IMR-90 (cell line): ENCODE measurements around the gene TRAP1. TPM values are rescaled to one million over a fixed set of nuclear protein-coding genes. Genes with fewer than 3 reads are reported as not detected.

Experiments used
- ATAC-seq: fragments of 200-7000 bp; cut with Tn5 transposase; 2 replicates; pipeline ENCODE4 v1.9.1; 2020; ENCODE audit warnings: low read depth, mild to moderate bottlenecking, moderate library complexity
- BruUV-seq: library from RNA; stranded (reverse); fragments of 400-500 nt; replicated peaks from 2 replicates; lab custom pipeline; 2021; lab: Mats Ljungman, UMichigan
- CTCF ChIA-PET: fragments of 300-600 bp; formaldehyde crosslinking; extraction: SDS; loops from one replicate; lab custom pipeline; 2021; ENCODE audit warnings: antibody characterized with exemption; lab: Yijun Ruan, JAX
- POLR2A ChIA-PET: fragments of 300-600 bp; sonication (Branson Sonifier 250); formaldehyde crosslinking; loops from one replicate; lab custom pipeline; 2022; ENCODE audit warnings: antibody characterized with exemption; ENCODE audit not compliant: unreplicated experiment; lab: Charles Lee
- DNase-seq: peaks from one replicate; pipeline ENCODE4 v3.0.0; 2013
- H2AFZ ChIP-seq: replicated peaks from 2 replicates; pipeline ENCODE3; 2013; ENCODE audit warnings: low read length, mild to moderate bottlenecking; ENCODE audit not compliant: poor library complexity
- H2AK5ac ChIP-seq: 2 replicates; pipeline ENCODE4 v1.6.1; 2013; ENCODE audit warnings: low read depth, low read length, inconsistent platforms
- H2AK9ac ChIP-seq: replicated peaks from 2 replicates; pipeline ENCODE3; 2013; ENCODE audit warnings: mild to moderate bottlenecking, low read depth, low read length, moderate library complexity; ENCODE audit not compliant: poor library complexity
- H2BK120ac ChIP-seq: 2 replicates; pipeline ENCODE4 v1.6.1; 2013; ENCODE audit warnings: low read depth, low read length, inconsistent platforms
- H2BK15ac ChIP-seq: 3 replicates; pipeline ENCODE4 v1.6.1; 2013; ENCODE audit warnings: low read depth, low read length, inconsistent platforms
- H2BK20ac ChIP-seq: 2 replicates; pipeline ENCODE4 v1.6.1; 2013; ENCODE audit warnings: low read depth, mild to moderate bottlenecking, inconsistent platforms, low read length, moderate library complexity
- H2BK5ac ChIP-seq: 2 replicates; pipeline ENCODE4 v1.6.1; 2013; ENCODE audit warnings: mild to moderate bottlenecking, low read depth, low read length, inconsistent platforms; ENCODE audit not compliant: poor library complexity, severe bottlenecking
- H3K14ac ChIP-seq: replicated peaks from 2 replicates; pipeline ENCODE4 v1.6.1; 2013; ENCODE audit warnings: low read depth, low read length, inconsistent platforms
- H3K18ac ChIP-seq: 2 replicates; pipeline ENCODE4 v1.6.1; 2013; ENCODE audit warnings: low read depth, low read length, control low read depth
- H3K23ac ChIP-seq: 2 replicates; pipeline ENCODE4 v1.6.1; 2013; ENCODE audit warnings: low read depth, low read length, inconsistent platforms
- H3K27ac ChIP-seq: 2 replicates; pipeline ENCODE4 v1.5.1; 2013; ENCODE audit warnings: mild to moderate bottlenecking, control low read depth, low read length; ENCODE audit not compliant: insufficient read depth
- H3K27me3 ChIP-seq: 2 replicates; pipeline ENCODE4 v1.6.1; 2013; ENCODE audit warnings: low read length; ENCODE audit not compliant: control insufficient read depth, insufficient read depth
- H3K36me3 ChIP-seq: 2 replicates; pipeline ENCODE4 v1.6.1; 2013; ENCODE audit warnings: low read length, mixed read lengths; ENCODE audit not compliant: control insufficient read depth, insufficient read depth
- H3K4ac ChIP-seq: 2 replicates; pipeline ENCODE4 v1.6.1; 2013; ENCODE audit warnings: low read depth, low read length, inconsistent platforms
- H3K4me1 ChIP-seq: 2 replicates; pipeline ENCODE4 v1.6.1; 2013; ENCODE audit warnings: low read length, mixed read lengths; ENCODE audit not compliant: control insufficient read depth, insufficient read depth
- H3K4me2 ChIP-seq: 2 replicates; pipeline ENCODE4 v1.6.1; 2013; ENCODE audit warnings: low read depth, mild to moderate bottlenecking, control low read depth, low read length, moderate library complexity
- H3K4me3 ChIP-seq: 2 replicates; pipeline ENCODE4 v1.5.1; 2013; ENCODE audit warnings: low read depth, mild to moderate bottlenecking, control low read depth, low read length, moderate library complexity; ENCODE audit not compliant: insufficient read depth
- H3K56ac ChIP-seq: 2 replicates; pipeline ENCODE4 v1.6.1; 2013; ENCODE audit warnings: low read length, inconsistent platforms; ENCODE audit not compliant: insufficient read depth; ENCODE audit errors: extremely low read depth
- H3K79me1 ChIP-seq, 2 experiments: 2 replicates each; pipeline ENCODE4 v1.6.1; 2013; ENCODE audit warnings: low read length in 2 of 2, inconsistent platforms in 1 of 2, low read depth in 1 of 2
- H3K9ac ChIP-seq: 2 replicates; pipeline ENCODE4 v1.6.1; 2013; ENCODE audit warnings: low read depth, low read length, control low read depth
- H3K9me1 ChIP-seq: 2 replicates; pipeline ENCODE4 v1.6.1; 2013; ENCODE audit warnings: low read length, inconsistent platforms; ENCODE audit not compliant: insufficient read depth
- H3K9me3 ChIP-seq: 2 replicates; pipeline ENCODE4 v1.6.1; 2013; ENCODE audit warnings: low read length; ENCODE audit not compliant: control insufficient read depth, insufficient read depth
- H4K20me1 ChIP-seq: 2 replicates; pipeline ENCODE4 v1.6.1; 2013; ENCODE audit warnings: low read length, inconsistent platforms; ENCODE audit not compliant: insufficient read depth
- H4K5ac ChIP-seq: 2 replicates; pipeline ENCODE4 v1.6.1; 2013; ENCODE audit warnings: mild to moderate bottlenecking, low read depth, low read length, control low read depth
- H4K8ac ChIP-seq, 2 experiments: 2 replicates each; pipeline ENCODE4 v1.6.1; 2013; ENCODE audit warnings: low read depth in 2 of 2, low read length in 2 of 2, control low read depth in 1 of 2, inconsistent platforms in 1 of 2
- H4K91ac ChIP-seq: 2 replicates; pipeline ENCODE4 v1.6.1; 2013; ENCODE audit warnings: low read depth, low read length, inconsistent platforms; ENCODE audit not compliant: insufficient read depth
- BHLHE40 ChIP-seq: fragments of 150-350 bp; IDR thresholded peaks from 2 replicates; pipeline ENCODE4 v1.6.1; 2016; ENCODE audit warnings: mild to moderate bottlenecking, low read depth, low read length
- CEBPB ChIP-seq: IDR thresholded peaks from 2 replicates; pipeline ENCODE4 v1.6.1; 2012; ENCODE audit warnings: low read depth, low read length, improper control_type of control experiment
- CHD1 ChIP-seq: IDR thresholded peaks from 2 replicates; pipeline ENCODE4 v1.6.1; 2012; ENCODE audit warnings: low read depth, low read length, improper control_type of control experiment
- MAFK ChIP-seq: IDR thresholded peaks from 2 replicates; pipeline ENCODE4 v1.6.1; 2012; ENCODE audit warnings: low read depth, low read length, improper control_type of control experiment
- MAZ ChIP-seq: IDR thresholded peaks from 2 replicates; pipeline ENCODE4 v1.6.1; 2012; ENCODE audit warnings: low read depth, mild to moderate bottlenecking, low read length, improper control_type of control experiment, moderate library complexity, borderline replicate concordance
- MXI1 ChIP-seq: IDR thresholded peaks from 2 replicates; pipeline ENCODE4 v1.6.1; 2012; ENCODE audit warnings: low read depth, mild to moderate bottlenecking, low read length, moderate library complexity, borderline replicate concordance
- NFE2L2 ChIP-seq: fragments of 150-350 bp; IDR thresholded peaks from 2 replicates; pipeline ENCODE4 v1.6.1; 2016; ENCODE audit warnings: low read depth, mild to moderate bottlenecking, low read length
- POLR2A ChIP-seq: IDR thresholded peaks from 2 replicates; pipeline ENCODE4 v1.6.1; 2012; ENCODE audit warnings: mild to moderate bottlenecking, low read depth, low read length
- RAD21 ChIP-seq: IDR thresholded peaks from 2 replicates; pipeline ENCODE4 v1.6.1; 2012; ENCODE audit warnings: low read length, improper control_type of control experiment
- RFX5 ChIP-seq: IDR thresholded peaks from 2 replicates; pipeline ENCODE4 v1.8.0; 2012; ENCODE audit warnings: low read depth, mild to moderate bottlenecking, low read length, moderate library complexity
- WGBS, 2 experiments: methylation state at CpG; one replicate each; pipeline versions ENCODE4 v1.1.5 to v1.1.7; 2013; ENCODE audit warnings: missing lambda C conversion rate in 2 of 2; ENCODE audit not compliant: insufficient read length in 1 of 2; ENCODE audit errors: extremely low coverage in 2 of 2; 5-methylcytosine and 5-hydroxymethylcytosine counted together
- dilution Hi-C: fragments of 300-500 bp; cut with HindIII; formaldehyde crosslinking; loops from one replicate; pipeline ENCODE4 v1.14.3; 2018; ENCODE audit warnings: low sequenced_read_pairs; ENCODE audit not compliant: unreplicated experiment
- in situ Hi-C: fragments of 300-500 bp; cut with MboI; formaldehyde crosslinking; loops from 3 replicates; pipeline ENCODE4 v1.14.3; 2019; ENCODE audit warnings: low sequenced_read_pairs, inconsistent platforms, mixed read lengths
- intact Hi-C: fragments of 100-400 bp; cut with micrococcal nuclease; formaldehyde crosslinking; loops from 2 replicates; pipeline ENCODE4 v1.10.0; 2022
- polyA plus RNA-seq, 3 experiments: library from polyadenylated mRNA; depleted of rRNA; stranded (reverse); fragments of >200 nt; gene quantifications; 2 replicates each; pipeline ENCODE4 v1.2.3, GENCODE V29; 2012; ENCODE audit warnings: low replicate concordance in 1 of 3
- total RNA-seq: library from RNA; depleted of rRNA; stranded (reverse); fragments of >200 nt; gene quantifications from 2 replicates; pipeline ENCODE4 v1.2.3, GENCODE V29; 2012

The TRAP1 gene
- total and polyA plus RNA-seq, 2 of the 4 experiments (the other 2 are of a cell fraction), result 139 to 145 TPM

DNA sequence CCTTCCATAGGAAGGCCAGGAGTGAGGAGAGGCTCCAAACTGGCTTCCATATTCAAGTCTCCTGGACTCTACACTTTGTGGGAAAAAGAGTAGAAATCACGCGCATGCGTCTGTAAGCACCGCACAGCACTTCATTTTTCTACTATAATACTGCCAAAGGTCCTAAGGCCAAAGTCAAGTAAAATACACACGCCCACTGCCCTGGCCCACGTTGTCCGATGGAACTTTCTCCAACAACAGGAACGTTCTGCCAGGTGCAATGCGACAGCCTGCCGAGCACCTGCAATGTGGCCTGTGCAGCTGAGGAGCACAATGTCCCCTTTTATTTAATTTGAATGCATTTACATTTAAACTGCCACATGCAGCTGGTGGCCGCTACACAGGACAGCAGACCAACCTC is 39.3 kb downstream of the TRAP1 start:
- H3K9ac ChIP-seq, result no peak overlapping the region
- no peak overlapping the region for H3K4me3 ChIP-seq
- no peak overlapping the region for H2BK20ac ChIP-seq
- H2BK5ac ChIP-seq, result no peak overlapping the region
- H3K27ac ChIP-seq, result no peak overlapping the region
- no peak overlapping the region for H2AFZ ChIP-seq
- no peak overlapping the region for H2BK15ac ChIP-seq
- H3K56ac ChIP-seq, result no peak overlapping the region
- no peak overlapping the region for H4K91ac ChIP-seq
- peaks cover 45% of the 10 kb centered on the region for H3K36me3 ChIP-seq
- no peak overlapping the region for H4K8ac ChIP-seq
- TF ChIP-seq CHD1 (no peak), POLR2A (no peak), NFE2L2 (no peak), MAFK (no peak), RAD21 (no peak), MAZ (no peak), BHLHE40 (no peak), MXI1 (no peak), RFX5 (no peak), CEBPB (no peak)
- H3K14ac ChIP-seq, result no peak overlapping the region
- no CpG with 5 or more reads among the region's 11 CpGs for WGBS, 2 experiments
- intact Hi-C loops (no loop called here), dilution Hi-C loops (no loop called here), in situ Hi-C loops (no loop called here)
- no peaks in the 10 kb centered on the region for H3K4me1 ChIP-seq
- no peak overlapping the region for H2AK9ac ChIP-seq
- no peaks in the 10 kb centered on the region; the same call in 1 of the 2 replicates for H3K9me1 ChIP-seq
- H2AK5ac ChIP-seq, result no peak overlapping the region
- H3K4me2 ChIP-seq, result no peak overlapping the region
- no peaks in the 10 kb centered on the region for H3K9me3 ChIP-seq
- H3K27me3 ChIP-seq, result no peaks in the 10 kb centered on the region
- H3K18ac ChIP-seq, result no peak overlapping the region
- ChIA-PET CTCF (interaction anchor here (1.4 kb wide), 1 partner anchor 12 kb away, joined by 6 read pairs; no protein-coding TSS in a partner anchor), POLR2A (no interaction called here)
- H4K5ac ChIP-seq, result no peak overlapping the region
- peaks cover 0 to 10% of the 10 kb centered on the region in 2 experiments; a peak in 1 of 4 replicates for H3K79me1 ChIP-seq
- DNase-seq, result no peak
- no peak overlapping the region for H3K23ac ChIP-seq
- ATAC-seq, result no peak
- H2BK120ac ChIP-seq, result no peak overlapping the region
- 0 out of 2 replicates have a peak, but pooled peaks cover 2% of the 10 kb centered on the region for H4K20me1 ChIP-seq
- H3K4ac ChIP-seq, result no peak overlapping the region
- BruUV-seq, result no TSS peak
